ENCODE results near the gene TNF. TPM values are rescaled to one million over a fixed set of nuclear protein-coding genes. Genes with fewer than 3 reads are reported as not detected.

Gene TNF
- total RNA-seq, 1 experiment from 2014 or later: not detected

- no peak overlapping the region for H3K9ac ChIP-seq (ENCODE audit: low read length)
Observed at GRCh38 chr6:31558631-31559500, 16.5 kb upstream of the TNF start.

GRCh38 chr6:31559606-31559957, 15.8 kb upstream of the TNF start:
- ATAC-seq: no peak
- H3K9ac ChIP-seq (ENCODE audit: low read length): no peak overlapping the region
- H3K27ac ChIP-seq (ENCODE audit: low read length): peak overlapping the region; percentile 45

More at GRCh38 chr6:31558631-31559500, 16.5 kb upstream of the TNF start:
- Histone ChIP-seq H3K4me2 (ENCODE audit: low read length) (no peak overlapping the region), H3K36me3 (ENCODE audit: low read depth, low read length) (peaks cover 16% of the 10 kb centered on the region), H3K9me2 (replicated peaks; ENCODE audit: low read length) (no peaks in the 10 kb centered on the region), H3K27ac (ENCODE audit: low read length) (no peak overlapping the region; the same call in 1 of the 2 replicates), H3K4me3 (ENCODE audit: low read length) (no peak overlapping the region), H4K20me1 (ENCODE audit: low read length) (no peaks in the 10 kb centered on the region), H3K27me3 (ENCODE audit: low read length) (no peaks in the 10 kb centered on the region), H3K9me3 (ENCODE audit: low read length) (no peaks in the 10 kb centered on the region), H3K4me1 (ENCODE audit: insufficient read depth, low read length) (peaks cover 23% of the 10 kb centered on the region), H3F3A (ENCODE audit: low read length, unreplicated experiment) (no peaks in the 10 kb centered on the region), H3K79me2 (ENCODE audit: low read length) (no peaks in the 10 kb centered on the region), H2AFZ (ENCODE audit: low read length) (no peak overlapping the region)
- no peak for ATAC-seq
- DNase-seq: no peak
- TF ChIP-seq CTCF (conservative IDR thresholded peaks at IDR 0.05; ENCODE audit: low read depth, low read length) (no peak), EZH2phosphoT487 (IDR thresholded peaks at IDR 0.05; ENCODE audit: borderline replicate concordance, low read length) (no peak), EZH2 (IDR thresholded peaks at IDR 0.05; ENCODE audit: low read length, unreplicated experiment) (no peak)
- ChIA-PET CTCF (no interaction called here), POLR2A (ENCODE audit: unreplicated experiment) (no interaction called here)
- intact Hi-C loops (cut with micrococcal nuclease): no loop called here
- BruUV-seq (replicated peaks): no TSS peak

More at GRCh38 chr6:31559606-31559957, 15.8 kb upstream of the TNF start:
- no peak for TF ChIP-seq EZH2 (IDR thresholded peaks at IDR 0.05; ENCODE audit: low read length, unreplicated experiment)
- no peak for TF ChIP-seq EZH2phosphoT487 (IDR thresholded peaks at IDR 0.05; ENCODE audit: borderline replicate concordance, low read length)
- no peak for TF ChIP-seq CTCF (conservative IDR thresholded peaks at IDR 0.05; ENCODE audit: low read depth, low read length)
- Histone ChIP-seq H3F3A (ENCODE audit: low read length, unreplicated experiment) (no peaks in the 10 kb centered on the region), H3K9me3 (ENCODE audit: low read length) (no peaks in the 10 kb centered on the region), H3K4me1 (ENCODE audit: insufficient read depth, low read length) (peaks cover 23% of the 10 kb centered on the region), H2AFZ (ENCODE audit: low read length) (no peak overlapping the region), H3K36me3 (ENCODE audit: low read depth, low read length) (peaks cover 11% of the 10 kb centered on the region; the same call in 1 of the 2 replicates), H3K79me2 (ENCODE audit: low read length) (no peaks in the 10 kb centered on the region), H4K20me1 (ENCODE audit: low read length) (no peaks in the 10 kb centered on the region), H3K9me2 (replicated peaks; ENCODE audit: low read length) (no peaks in the 10 kb centered on the region), H3K4me3 (ENCODE audit: low read length) (no peak overlapping the region), H3K4me2 (ENCODE audit: low read length) (peak overlapping the region; percentile 17; the same call in 1 of the 2 replicates), H3K27me3 (ENCODE audit: low read length) (no peaks in the 10 kb centered on the region)
- intact Hi-C loops (cut with micrococcal nuclease): no loop called here
- ChIA-PET POLR2A (ENCODE audit: unreplicated experiment) (no interaction called here), CTCF (no interaction called here)
- no TSS peak for BruUV-seq (replicated peaks)
- DNase-seq: no peak

Data from PC-3 (cell line).